ENCODE results near the gene ZNF791. TPM values are rescaled to one million over a fixed set of nuclear protein-coding genes. Genes with fewer than 3 reads are reported as not detected.

ZNF791 gene
- total RNA-seq, 1 experiment from 2014 or later, result 14.8 TPM

- H3K27ac ChIP-seq, result peak within 1 kb of the TSS; percentile 95
- H3K4me3 ChIP-seq, result peak within 1 kb of the TSS; percentile 83
- H3K36me3 ChIP-seq, result peaks cover 37% of the 10 kb centered on the region
- H3K9me3 ChIP-seq (replicated peaks), result no peaks in the 10 kb centered on the region
- DNase-seq (ENCODE audit: low read depth in 1 of 2, low spot score in 2 of 2), result peak; percentile 93 to 95
- H3K4me1 ChIP-seq (replicated peaks), result no peaks in the 10 kb centered on the region
- no peaks in the 10 kb centered on the region for H3K27me3 ChIP-seq (replicated peaks)
Observed at GRCh38 chr19:12681074-12681987, 70.6 kb downstream of the ZNF791 start, which contains the start of gene DHPS. Gene DHPS (minus strand): TSS chr19:12681880. CDS start chr19:12681766, 114 bp downstream.

Other genes starting within 250 kb of the ZNF791 start
- 1.1 and 1.2 TPM in 2 replicates for gene ZNF442, start 245.2 kb upstream of the ZNF791 start, total RNA-seq (2014; rRNA removed; shearing (Covaris generic))
- 0.19 and 0.42 TPM in 2 replicates for gene ZNF799, start 209.6 kb upstream of the ZNF791 start, total RNA-seq (2014; rRNA removed; shearing (Covaris generic))
- 0.71 TPM in 1 of 2 replicates, not detected in the other for gene ZNF443, start 169.9 kb upstream of the ZNF791 start, total RNA-seq (2014; rRNA removed; shearing (Covaris generic))
- gene ZNF709, start 126.1 kb upstream of the ZNF791 start, total RNA-seq (2014; rRNA removed; shearing (Covaris generic)), result 0.97 TPM in 1 of 2 replicates, not detected in the other
- 3.3 and 5.4 TPM in 2 replicates for gene ZNF564, start 59.4 kb upstream of the ZNF791 start, total RNA-seq (2014; rRNA removed; shearing (Covaris generic))
- 2.1 and 2.4 TPM in 2 replicates for gene ZNF490, start 107 bp upstream of the ZNF791 start, total RNA-seq (2014; rRNA removed; shearing (Covaris generic))
- 36.1 and 38.7 TPM in 2 replicates for gene MAN2B1, start 55.8 kb downstream of the ZNF791 start, total RNA-seq (2014; rRNA removed; shearing (Covaris generic))
- 9.7 and 23.7 TPM in 2 replicates for gene WDR83, start 55.9 kb downstream of the ZNF791 start, total RNA-seq (2014; rRNA removed; shearing (Covaris generic))
- gene DHPS, start 71.0 kb downstream of the ZNF791 start, total RNA-seq (2014; rRNA removed; shearing (Covaris generic)), result 69.4 and 71.1 TPM in 2 replicates
- not detected in 2 replicates for gene GNG14, start 77.1 kb downstream of the ZNF791 start, total RNA-seq (2014; rRNA removed; shearing (Covaris generic))
- 9.0 and 13.2 TPM in 2 replicates for gene FBXW9, start 85.7 kb downstream of the ZNF791 start, total RNA-seq (2014; rRNA removed; shearing (Covaris generic))
- 24.0 and 25.8 TPM in 2 replicates for gene TNPO2, start 113.0 kb downstream of the ZNF791 start, total RNA-seq (2014; rRNA removed; shearing (Covaris generic))
- 274 and 417 TPM in 2 replicates for gene TRIR, start 123.8 kb downstream of the ZNF791 start, total RNA-seq (2014; rRNA removed; shearing (Covaris generic))
- gene GET3, start 126.6 kb downstream of the ZNF791 start, total RNA-seq (2014; rRNA removed; shearing (Covaris generic)), result 88.5 and 127 TPM in 2 replicates
- 0.13 TPM in 1 of 2 replicates, not detected in the other for gene BEST2, start 140.9 kb downstream of the ZNF791 start, total RNA-seq (2014; rRNA removed; shearing (Covaris generic))
- 12.4 and 27.5 TPM in 2 replicates for gene HOOK2, start 164.6 kb downstream of the ZNF791 start, total RNA-seq (2014; rRNA removed; shearing (Covaris generic))
- gene JUNB, start 180.6 kb downstream of the ZNF791 start, total RNA-seq (2014; rRNA removed; shearing (Covaris generic)), result 112 and 115 TPM in 2 replicates
- 4.6 and 8.7 TPM in 2 replicates for gene PRDX2, start 190.9 kb downstream of the ZNF791 start, total RNA-seq (2014; rRNA removed; shearing (Covaris generic))
- not detected in 2 replicates for gene THSD8, start 191.1 kb downstream of the ZNF791 start, total RNA-seq (2014; rRNA removed; shearing (Covaris generic))
- 68.8 and 78.9 TPM in 2 replicates for gene RNASEH2A, start 195.7 kb downstream of the ZNF791 start, total RNA-seq (2014; rRNA removed; shearing (Covaris generic))
- not detected in 2 replicates for gene RTBDN, start 223.7 kb downstream of the ZNF791 start, total RNA-seq (2014; rRNA removed; shearing (Covaris generic))
- gene MAST1, start 227.6 kb downstream of the ZNF791 start, total RNA-seq (2014; rRNA removed; shearing (Covaris generic)), result not detected in 2 replicates

Measured in SJSA1 (cell line).